ENCODE measurements around the gene COL12A1. TPM values are rescaled to one million over a fixed set of nuclear protein-coding genes. Genes with fewer than 3 reads are reported as not detected.

Gene COL12A1
- total and polyA plus RNA-seq, 2 experiments from 2014 or later, result 9.2 to 49.0 TPM

DNA sequence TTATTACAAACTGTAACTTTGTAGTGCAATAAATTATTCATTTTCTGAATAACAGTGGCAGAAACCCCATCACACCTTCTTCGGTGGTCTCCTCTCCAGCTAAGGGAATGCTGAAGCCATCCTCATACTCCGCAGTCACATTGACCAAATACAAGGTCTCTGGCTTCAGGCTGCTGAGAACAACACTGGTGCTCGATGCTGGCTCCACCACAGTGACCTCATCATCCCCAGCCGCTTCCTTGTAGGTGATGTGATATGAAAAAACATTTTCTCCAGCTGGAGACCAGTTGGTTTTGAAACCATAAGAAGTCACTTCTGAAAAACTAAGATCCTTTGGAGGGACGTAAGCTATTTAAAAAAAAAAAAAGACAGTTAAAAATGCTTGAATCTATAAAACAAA is 25.0 kb downstream of the COL12A1 start:
- no peak overlapping the region for H3K27ac ChIP-seq
- no peaks in the 10 kb centered on the region for H3K9me2 ChIP-seq (replicated peaks; ENCODE audit: insufficient read depth)
- TF ChIP-seq, protein P1, sequence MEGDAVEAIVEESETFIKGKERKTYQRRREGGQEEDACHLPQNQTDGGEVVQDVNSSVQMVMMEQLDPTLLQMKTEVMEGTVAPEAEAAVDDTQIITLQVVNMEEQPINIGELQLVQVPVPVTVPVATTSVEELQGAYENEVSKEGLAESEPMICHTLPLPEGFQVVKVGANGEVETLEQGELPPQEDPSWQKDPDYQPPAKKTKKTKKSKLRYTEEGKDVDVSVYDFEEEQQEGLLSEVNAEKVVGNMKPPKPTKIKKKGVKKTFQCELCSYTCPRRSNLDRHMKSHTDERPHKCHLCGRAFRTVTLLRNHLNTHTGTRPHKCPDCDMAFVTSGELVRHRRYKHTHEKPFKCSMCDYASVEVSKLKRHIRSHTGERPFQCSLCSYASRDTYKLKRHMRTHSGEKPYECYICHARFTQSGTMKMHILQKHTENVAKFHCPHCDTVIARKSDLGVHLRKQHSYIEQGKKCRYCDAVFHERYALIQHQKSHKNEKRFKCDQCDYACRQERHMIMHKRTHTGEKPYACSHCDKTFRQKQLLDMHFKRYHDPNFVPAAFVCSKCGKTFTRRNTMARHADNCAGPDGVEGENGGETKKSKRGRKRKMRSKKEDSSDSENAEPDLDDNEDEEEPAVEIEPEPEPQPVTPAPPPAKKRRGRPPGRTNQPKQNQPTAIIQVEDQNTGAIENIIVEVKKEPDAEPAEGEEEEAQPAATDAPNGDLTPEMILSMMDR (IDR thresholded peaks at IDR 0.05; ENCODE audit: poor library complexity), result no peak
- TF ChIP-seq EZH2 (IDR thresholded peaks at IDR 0.05; ENCODE audit: borderline replicate concordance), result no peak
- TF ChIP-seq EZH2phosphoT487 (IDR thresholded peaks at IDR 0.05; ENCODE audit: low read depth, severe bottlenecking, unreplicated experiment), result no peak
- 89% methylated on average over 5 of the region's 5 CpGs for WGBS (ENCODE audit: low lambda C conversion rate, missing lambda C conversion rate)
- no peaks in the 10 kb centered on the region for H4K20me1 ChIP-seq (ENCODE audit: insufficient read depth, poor library complexity, severe bottlenecking)
- no peak overlapping the region for H2AFZ ChIP-seq
- H3K27me3 ChIP-seq, result no peaks in the 10 kb centered on the region
- DNase-seq (ENCODE audit: low spot score), result no peak
- no peak overlapping the region for H3K4me2 ChIP-seq
- H3K4me3 ChIP-seq, result no peak overlapping the region
- H3K9me3 ChIP-seq (ENCODE audit: low read depth), result no peaks in the 10 kb centered on the region
- no peaks in the 10 kb centered on the region for H3K79me2 ChIP-seq
- no peaks in the 10 kb centered on the region for H3K36me3 ChIP-seq (replicated peaks; ENCODE audit: insufficient read depth, low read depth)
- no peaks in the 10 kb centered on the region for H3K4me1 ChIP-seq (ENCODE audit: insufficient read depth)

DNA sequence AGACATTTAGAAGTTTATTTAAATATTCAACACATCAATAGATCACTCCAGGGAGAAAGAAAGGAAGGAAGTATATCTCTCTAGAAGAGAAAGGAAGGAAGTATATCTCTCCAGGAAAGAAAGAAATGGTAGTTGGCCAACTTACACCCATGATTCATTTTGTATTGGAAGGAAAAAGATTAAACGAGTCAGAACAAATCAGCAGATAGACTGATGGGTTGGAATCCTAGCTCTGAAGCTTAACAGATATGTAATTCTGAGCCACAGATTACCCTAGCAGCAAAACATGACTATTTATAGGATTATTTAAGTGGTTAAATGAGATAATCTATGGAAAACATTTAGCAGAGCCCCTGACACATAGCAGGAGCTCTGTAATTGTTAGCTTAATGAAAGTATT is 27.1 kb downstream of the COL12A1 start:
- no peaks in the 10 kb centered on the region for H3K79me2 ChIP-seq
- no peak overlapping the region for H2AFZ ChIP-seq
- H3K4me1 ChIP-seq (ENCODE audit: insufficient read depth), result no peaks in the 10 kb centered on the region
- 63% methylated on average over 1 of the region's 1 CpG for WGBS (ENCODE audit: low lambda C conversion rate, missing lambda C conversion rate)
- no peak overlapping the region for H3K4me2 ChIP-seq
- no peaks in the 10 kb centered on the region for H3K27me3 ChIP-seq
- H3K27ac ChIP-seq, result no peak overlapping the region
- no peaks in the 10 kb centered on the region for H3K9me2 ChIP-seq (replicated peaks; ENCODE audit: insufficient read depth)
- no peaks in the 10 kb centered on the region for H3K36me3 ChIP-seq (replicated peaks; ENCODE audit: insufficient read depth, low read depth)
- H3K9me3 ChIP-seq (ENCODE audit: low read depth), result no peaks in the 10 kb centered on the region
- H3K4me3 ChIP-seq, result no peak overlapping the region
- H4K20me1 ChIP-seq (ENCODE audit: insufficient read depth, poor library complexity, severe bottlenecking), result no peaks in the 10 kb centered on the region
- no peak for TF ChIP-seq EZH2phosphoT487 (IDR thresholded peaks at IDR 0.05; ENCODE audit: low read depth, severe bottlenecking, unreplicated experiment)
- no peak for TF ChIP-seq EZH2 (IDR thresholded peaks at IDR 0.05; ENCODE audit: borderline replicate concordance)
- TF ChIP-seq, protein P1 (IDR thresholded peaks at IDR 0.05; ENCODE audit: poor library complexity), result no peak
- no peak for DNase-seq (ENCODE audit: low spot score)

DNA sequence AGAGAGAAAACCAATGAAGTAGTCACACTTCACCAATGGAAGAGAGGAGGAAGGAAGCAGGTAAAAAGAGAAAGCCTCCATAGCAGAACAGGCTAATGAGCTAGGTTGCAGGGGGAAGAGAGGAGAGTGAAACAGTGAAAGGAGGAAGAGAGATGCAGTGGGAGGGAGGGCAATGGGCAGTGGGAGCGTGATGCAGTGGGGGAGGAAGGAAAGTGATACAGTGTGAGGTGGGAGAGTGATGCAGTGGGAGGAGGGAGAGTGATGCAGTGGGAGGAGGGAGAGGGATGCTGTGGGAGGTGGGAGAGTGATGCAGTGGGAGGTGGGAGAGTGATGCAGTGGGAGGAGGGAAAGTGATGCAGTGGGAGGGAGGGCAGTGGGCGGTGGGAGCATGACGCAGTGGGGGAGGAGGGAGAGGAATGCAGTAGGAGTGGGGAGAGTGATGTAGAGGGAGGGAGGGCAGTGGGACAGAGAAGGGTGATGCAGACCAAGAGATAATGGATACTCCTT is 29.7 kb downstream of the COL12A1 start:
- H4K20me1 ChIP-seq (ENCODE audit: insufficient read depth, poor library complexity, severe bottlenecking), result no peaks in the 10 kb centered on the region
- H3K27me3 ChIP-seq, result no peaks in the 10 kb centered on the region
- no peak for DNase-seq (ENCODE audit: low spot score)
- no peak overlapping the region for H3K4me3 ChIP-seq
- no peaks in the 10 kb centered on the region for H3K4me1 ChIP-seq (ENCODE audit: insufficient read depth)
- 100% methylated on average over 1 of the region's 3 CpGs for WGBS (ENCODE audit: low lambda C conversion rate, missing lambda C conversion rate)
- H2AFZ ChIP-seq, result no peak overlapping the region
- H3K27ac ChIP-seq, result no peak overlapping the region
- TF ChIP-seq, protein P1 (IDR thresholded peaks at IDR 0.05; ENCODE audit: poor library complexity), result no peak
- no peak for TF ChIP-seq EZH2phosphoT487 (IDR thresholded peaks at IDR 0.05; ENCODE audit: low read depth, severe bottlenecking, unreplicated experiment)
- TF ChIP-seq EZH2 (IDR thresholded peaks at IDR 0.05; ENCODE audit: borderline replicate concordance), result no peak
- H3K9me2 ChIP-seq (replicated peaks; ENCODE audit: insufficient read depth), result no peaks in the 10 kb centered on the region
- no peaks in the 10 kb centered on the region for H3K79me2 ChIP-seq
- H3K36me3 ChIP-seq (replicated peaks; ENCODE audit: insufficient read depth, low read depth), result no peaks in the 10 kb centered on the region
- H3K4me2 ChIP-seq, result no peak overlapping the region
- no peaks in the 10 kb centered on the region for H3K9me3 ChIP-seq (ENCODE audit: low read depth)

DNA sequence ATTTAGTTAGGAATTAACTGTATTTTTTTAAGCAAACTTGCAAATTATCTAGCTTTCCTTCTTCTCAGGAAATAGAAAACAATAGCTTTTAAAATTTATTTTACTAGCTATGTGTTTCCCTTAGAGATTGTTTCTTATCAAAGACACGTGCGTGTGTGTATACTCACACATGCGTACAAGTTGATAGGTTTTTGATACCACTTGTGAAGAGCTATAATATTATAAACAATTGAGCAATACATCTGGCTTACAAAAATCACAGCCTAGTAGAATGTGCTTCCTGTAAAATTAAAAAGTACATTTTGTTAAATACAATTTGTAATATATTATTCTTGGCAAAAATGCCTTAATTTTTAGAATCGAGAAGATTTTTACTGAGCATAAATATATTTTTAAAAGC is 33.9 kb downstream of the COL12A1 start:
- Histone ChIP-seq H3K4me2 (no peak overlapping the region), H3K36me3 (replicated peaks; ENCODE audit: insufficient read depth, low read depth) (no peaks in the 10 kb centered on the region), H3K4me3 (no peak overlapping the region), H3K9me2 (replicated peaks; ENCODE audit: insufficient read depth) (no peaks in the 10 kb centered on the region), H4K20me1 (ENCODE audit: insufficient read depth, poor library complexity, severe bottlenecking) (no peaks in the 10 kb centered on the region), H2AFZ (no peak overlapping the region), H3K9me3 (ENCODE audit: low read depth) (no peaks in the 10 kb centered on the region), H3K79me2 (no peaks in the 10 kb centered on the region), H3K27ac (no peak overlapping the region), H3K27me3 (no peaks in the 10 kb centered on the region), H3K4me1 (ENCODE audit: insufficient read depth) (no peaks in the 10 kb centered on the region)
- TF ChIP-seq EZH2 (IDR thresholded peaks at IDR 0.05; ENCODE audit: borderline replicate concordance) (no peak), EZH2phosphoT487 (IDR thresholded peaks at IDR 0.05; ENCODE audit: low read depth, severe bottlenecking, unreplicated experiment) (no peak)
- TF ChIP-seq, protein P1 (IDR thresholded peaks at IDR 0.05; ENCODE audit: poor library complexity), result no peak
- 66% methylated on average over 4 of the region's 4 CpGs for WGBS (ENCODE audit: low lambda C conversion rate, missing lambda C conversion rate)
- no peak for DNase-seq (ENCODE audit: low spot score)
